HG03045 (cell line): Measurements from ENCODE around the gene BAIAP2L1.

Source experiments
- ATAC-seq: cut with Tn5 transposase; IDR thresholded peaks from one replicate; pipeline ENCODE4 v1.9.1; 2021; ENCODE audit warnings: mild to moderate bottlenecking, moderate library complexity; ENCODE audit not compliant: unreplicated experiment

BAIAP2L1 gene

DNA sequence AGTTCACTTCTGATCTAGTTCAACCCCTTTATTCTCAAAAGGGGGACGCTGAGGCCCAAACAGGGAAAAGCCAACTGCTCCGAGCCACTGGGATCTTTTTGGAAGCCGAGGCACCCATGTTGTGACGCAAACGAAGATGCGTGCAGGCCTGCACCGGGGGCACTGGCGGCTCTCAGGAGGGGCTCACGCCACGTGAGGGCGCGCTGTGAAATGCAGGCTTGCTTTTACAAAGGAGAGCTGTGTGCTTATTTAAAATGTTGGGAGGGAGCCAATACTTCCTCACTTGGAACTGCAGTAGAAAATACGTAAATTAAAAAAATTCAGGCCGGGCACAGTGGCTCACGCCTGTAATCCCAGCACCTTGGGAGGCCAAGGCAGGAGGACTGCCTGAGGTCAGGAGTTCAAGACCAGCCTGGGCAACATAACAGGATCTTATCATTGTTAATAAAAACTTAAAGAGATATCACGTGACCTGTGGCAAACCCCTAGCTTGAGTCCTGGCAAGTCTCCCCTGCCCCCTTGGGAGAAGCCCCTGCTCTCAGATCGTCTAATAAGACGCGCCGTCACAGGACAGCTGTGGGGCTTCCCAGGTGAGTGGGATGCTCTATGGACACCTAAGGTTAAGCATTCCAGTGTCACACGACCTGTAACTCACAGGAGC lies 103.1 kb downstream of the BAIAP2L1 start:
- no peak for ATAC-seq

DNA sequence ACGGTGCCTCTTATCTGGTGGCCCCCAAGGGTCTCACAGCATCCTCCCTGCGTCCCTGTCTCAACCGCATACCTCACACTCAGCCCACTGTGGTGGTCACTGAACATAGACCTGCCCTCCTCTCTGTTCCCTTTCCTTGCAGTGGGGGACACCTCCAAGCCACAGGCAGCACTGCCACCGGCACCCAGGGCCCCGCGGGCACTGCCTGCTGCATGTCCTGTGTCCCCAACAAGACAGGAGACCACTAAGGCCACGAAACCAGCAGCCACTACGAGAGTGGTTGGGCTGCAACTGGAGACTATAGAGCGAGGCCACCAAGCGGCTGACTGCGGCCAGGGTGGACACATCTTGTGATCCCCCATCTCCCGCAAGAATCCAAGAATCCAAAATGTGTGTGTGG lies 104.1 kb downstream of the BAIAP2L1 start:
- ATAC-seq, result no peak

DNA sequence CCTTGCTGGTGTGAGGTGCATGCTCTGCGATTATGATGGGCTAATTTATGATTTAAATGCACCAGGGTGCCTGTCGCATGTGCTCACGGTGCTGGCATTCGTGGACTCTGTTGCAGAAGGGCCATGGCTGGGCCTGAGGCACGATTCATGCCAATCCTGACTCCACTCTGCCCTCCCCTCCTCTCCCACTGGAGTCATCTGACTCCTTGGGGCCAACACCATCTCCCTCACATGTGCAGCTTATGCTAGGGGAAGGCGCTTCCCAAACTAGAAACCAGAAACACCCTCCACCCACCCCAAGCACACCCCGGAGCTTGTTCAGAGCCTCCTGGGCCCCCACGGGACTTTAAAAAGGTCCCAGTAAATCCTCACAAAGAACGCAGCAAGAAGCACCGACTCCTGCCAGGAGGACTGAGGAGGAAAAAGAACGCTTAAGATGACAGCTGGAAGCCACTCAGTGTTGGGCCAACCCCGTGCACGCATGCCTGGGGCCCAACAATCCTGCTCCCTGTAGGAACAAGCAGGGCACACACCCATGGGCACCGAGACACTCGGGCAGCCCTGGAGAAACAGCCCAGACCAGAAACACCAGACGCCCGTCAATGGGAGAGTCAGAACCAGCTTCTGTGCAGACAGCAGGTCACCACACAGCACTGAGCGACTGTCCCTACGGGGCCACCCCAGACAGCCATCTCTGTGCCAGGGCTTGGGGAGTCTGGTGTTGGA lies 105.3 kb downstream of the BAIAP2L1 start:
- ATAC-seq, result no peak

DNA sequence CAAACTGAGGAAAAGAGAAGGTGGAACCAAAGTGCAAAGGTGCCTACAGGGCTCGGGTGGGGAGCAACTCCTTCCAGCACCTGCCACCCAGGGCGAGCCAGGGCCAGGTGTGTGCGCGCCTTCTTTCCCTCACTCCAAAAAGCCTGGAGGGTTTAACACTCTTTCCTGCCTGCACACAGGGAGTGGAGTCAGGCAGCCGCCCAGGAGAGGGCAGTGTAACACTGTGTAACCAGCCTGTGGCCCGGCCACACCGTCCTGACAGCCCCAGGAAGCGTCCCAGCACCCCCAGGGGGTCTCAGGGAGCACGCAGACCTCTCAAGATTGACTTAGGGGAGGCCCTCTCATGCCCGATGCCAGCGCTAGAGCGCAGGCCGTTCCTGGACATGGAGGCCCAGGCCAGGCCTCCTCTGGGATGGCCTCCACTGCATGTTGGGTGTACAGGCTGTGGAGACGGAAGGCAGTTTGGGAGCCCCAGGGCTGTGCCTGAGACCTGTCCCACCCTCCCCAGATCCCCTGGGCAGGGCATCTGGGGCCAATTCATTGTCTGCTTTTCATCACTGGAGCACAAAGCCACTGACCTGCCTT lies 106.0 kb downstream of the BAIAP2L1 start:
- no peak for ATAC-seq

DNA sequence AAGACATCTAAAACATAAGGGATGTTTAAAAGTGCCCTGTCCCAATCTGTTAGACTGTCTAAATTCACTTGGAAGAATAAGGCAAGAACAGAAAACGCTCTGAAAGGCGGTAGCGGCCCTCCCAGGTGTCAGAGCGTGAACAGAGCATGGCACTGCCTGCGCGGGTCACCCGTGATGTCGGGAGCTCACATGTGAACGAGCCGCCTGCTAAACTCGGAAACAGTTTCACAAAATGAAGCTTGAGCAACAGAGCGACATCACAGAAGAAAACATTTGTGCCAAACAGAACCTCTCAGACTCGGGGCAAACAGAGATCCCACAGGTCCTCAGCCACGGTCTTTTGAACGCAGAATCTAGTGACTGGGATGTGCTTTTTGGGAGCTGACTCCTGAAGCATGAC lies 106.6 kb downstream of the BAIAP2L1 start:
- ATAC-seq, result no peak

DNA sequence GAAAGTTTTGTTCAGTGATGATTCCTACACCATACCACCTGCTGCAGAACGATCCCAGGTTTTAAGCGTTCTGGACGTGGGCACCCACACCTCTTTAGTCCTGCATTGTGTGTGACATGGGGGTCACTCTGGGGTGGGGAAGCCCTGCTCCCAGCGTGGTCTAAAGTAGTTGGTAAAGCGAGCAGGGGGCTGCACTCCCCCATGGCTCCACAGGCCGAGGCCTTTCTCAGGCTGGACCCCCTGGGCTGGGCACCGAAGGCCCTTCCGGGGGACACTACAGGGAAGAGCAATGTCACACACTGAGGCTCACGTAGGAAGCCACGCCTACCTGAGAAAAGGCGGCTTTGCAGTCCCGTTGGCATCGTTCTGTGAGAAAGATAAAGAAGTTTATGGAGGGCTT lies 107.1 kb downstream of the BAIAP2L1 start:
- no peak for ATAC-seq

DNA sequence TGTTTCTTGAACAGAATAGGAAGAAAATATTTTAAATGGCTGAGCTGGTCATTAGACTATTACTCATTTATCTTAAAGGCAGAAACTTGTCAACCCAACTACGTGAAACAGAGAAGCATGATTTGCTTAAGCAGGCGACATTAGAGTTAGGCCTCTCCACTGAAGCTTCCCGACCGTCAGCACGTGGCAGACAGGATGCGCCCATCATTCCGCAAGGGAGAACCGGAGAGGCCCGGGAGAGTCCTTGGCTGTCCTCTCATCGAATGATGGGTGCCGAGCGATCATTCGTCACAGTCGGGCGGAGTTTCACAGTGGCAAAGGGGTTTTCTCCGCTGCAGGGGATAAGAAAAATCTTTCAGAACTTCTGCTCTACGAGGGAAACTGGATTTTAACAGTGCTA lies 107.6 kb downstream of the BAIAP2L1 start:
- ATAC-seq, result no peak

DNA sequence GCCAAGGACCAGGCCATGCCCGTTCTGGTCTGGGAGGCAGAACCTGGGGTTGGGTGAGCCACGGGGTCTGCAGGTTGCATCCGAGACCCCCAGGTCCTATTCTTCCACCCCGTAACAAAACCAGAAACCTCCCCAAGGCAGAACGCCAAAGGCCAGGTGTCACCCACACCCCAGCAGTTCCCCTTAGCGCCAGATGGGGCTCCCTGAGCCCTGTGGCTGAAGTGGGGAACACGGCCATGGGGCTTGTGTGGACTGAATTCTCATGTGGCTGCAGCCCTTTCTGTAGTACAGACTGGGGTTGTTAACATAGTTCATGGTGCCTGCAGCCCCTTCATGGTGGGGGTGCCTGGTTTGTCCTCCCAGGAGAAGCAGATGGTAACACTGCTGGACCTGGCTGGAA lies 109.2 kb downstream of the BAIAP2L1 start:
- no peak for ATAC-seq

DNA sequence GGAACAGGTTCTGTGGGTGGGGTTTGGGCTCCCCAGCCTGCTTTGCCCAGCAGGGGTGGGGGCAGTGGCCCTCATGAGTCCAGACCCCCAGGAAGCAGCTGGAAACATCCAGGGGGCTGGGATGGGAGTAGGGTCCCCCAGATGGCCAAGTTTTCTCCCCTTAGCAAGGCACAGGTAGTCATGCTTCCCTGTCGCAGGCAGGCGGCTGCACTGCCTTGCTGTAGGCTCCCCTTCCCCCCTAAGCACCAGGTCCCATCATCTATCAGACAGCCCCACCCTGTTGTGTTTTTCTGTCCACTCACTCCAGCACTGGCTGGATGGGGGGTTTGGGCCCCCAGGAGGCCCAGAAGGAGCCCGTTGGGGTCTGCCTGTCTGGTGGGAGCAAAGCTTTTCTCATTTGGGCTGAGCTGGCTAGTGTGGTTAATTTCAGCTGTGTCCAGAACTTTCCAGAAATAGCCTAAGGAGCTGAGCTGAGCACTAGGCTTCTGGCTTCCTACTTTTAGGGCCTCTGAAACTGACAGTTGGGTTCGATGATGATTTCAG lies 111.5 kb downstream of the BAIAP2L1 start:
- ATAC-seq, result no peak

DNA sequence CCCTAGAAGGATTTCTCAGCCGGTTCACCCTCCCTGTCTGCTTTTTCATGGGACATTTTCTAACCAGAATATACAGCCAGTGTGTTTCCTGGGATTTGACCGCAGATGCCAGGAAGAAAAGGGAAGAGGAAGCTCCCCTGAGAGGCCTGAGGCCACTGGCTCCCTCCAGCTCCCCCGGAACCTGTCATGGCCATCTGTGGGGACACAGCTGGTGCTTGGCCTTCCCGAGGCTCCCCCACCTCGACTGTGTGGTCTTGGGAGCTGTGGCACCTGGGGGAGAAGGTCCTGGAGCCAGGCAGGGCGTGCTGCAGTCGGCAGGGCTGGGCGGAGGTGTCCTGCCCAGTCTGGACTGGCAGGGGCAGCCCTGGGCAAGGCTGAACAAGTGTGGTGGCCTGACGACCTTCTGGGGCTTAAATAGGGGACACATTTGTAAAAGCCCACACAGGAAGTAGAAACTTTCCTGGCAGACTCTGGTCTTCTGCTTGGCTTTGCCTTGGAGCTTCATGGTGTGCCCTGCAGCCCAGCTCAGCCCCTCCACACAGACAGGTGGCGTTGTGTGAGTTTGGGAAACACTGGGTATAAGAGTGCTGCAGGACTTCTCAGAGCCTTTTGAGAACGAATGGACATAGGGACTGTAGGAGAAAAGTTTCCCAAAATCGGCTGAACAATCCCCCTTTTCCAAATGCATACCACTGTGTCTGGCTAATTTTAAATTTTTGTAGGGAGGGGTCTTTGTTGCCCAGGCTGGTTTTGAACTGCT lies 112.6 kb downstream of the BAIAP2L1 start:
- no peak for ATAC-seq

DNA sequence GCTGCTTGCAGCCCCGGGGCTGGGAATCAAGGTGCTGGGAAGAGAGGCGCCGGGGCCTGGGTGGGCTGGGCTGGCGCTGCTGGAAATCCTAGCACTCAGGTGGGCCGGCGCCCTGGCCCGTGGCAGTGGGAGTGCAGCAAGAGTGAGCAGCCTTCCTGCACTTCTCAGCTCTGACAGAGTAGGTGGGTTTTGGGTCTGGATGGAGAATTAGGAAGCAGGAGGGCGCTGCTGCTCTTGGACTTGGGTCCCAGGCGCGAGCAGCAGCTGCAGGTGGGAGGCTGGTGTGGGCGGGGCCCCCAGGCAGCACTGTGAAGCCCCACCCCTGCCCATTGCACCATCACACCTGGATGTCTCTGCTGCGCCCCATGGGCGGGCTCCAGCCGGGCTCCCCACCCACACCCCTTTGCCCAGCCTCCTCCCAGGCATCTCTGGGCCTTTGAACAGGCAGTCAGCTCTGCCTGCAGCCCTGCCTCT lies 113.4 kb downstream of the BAIAP2L1 start:
- no peak for ATAC-seq

DNA sequence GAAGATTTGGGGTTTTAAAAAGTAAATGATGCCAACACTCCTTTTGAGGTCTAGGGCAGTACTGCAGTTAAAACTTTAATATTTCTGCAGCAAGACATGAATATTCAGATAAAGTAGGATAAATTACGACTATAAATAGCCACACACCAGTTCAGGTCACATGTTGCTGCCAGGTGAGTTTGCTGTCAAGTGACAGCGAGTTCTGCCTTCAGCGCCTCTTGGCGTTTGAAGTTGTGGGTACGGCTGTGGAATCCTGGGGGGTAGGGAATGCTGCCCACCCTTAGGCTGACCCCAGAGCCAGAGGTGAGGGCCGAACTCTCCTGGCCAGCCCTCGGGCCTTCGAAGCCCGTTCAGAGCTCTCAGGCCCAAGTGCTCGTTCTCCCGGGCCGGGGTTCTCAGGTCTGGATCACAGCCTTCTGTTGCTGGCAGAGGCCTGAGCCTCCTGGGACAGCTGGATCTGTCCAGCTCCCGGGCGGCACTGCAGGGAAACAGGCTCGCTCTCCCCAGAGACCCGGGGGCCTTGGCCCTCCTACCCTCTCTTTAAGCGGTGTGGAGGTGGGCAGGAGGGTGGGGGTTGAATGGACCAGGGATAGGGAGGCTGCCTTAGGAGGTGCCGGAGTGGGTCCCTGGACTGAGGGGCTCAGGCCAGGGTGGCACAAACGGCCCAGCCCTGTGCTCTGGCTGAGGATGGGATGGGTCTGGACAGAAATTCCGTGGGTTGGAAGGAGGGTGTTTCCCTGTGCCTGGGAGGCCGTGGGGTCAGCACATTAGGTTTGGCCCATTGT lies 114.0 kb downstream of the BAIAP2L1 start:
- no peak for ATAC-seq

DNA sequence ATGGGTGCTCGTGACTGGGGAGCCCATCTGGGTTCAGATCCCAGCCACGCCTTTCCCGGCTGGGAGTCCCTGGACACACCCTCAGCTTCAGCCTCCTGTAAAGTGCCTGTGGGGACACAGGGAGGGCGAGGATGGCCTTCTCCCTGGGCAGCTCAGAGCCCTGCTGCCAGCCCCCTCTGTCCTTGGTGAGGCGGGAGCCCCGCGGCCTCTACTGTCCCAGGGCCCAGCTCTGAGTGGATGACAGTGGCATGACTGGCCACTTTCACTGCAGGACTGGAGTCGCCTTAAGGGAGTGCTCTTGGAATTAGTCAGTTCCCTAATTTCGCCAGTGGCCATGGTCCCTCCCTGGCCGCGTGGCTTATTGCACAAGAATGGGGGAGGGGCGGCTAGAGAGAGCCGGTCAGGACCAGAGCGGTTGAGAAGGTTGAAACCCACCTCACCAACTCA lies 114.8 kb downstream of the BAIAP2L1 start:
- ATAC-seq, result no peak

DNA sequence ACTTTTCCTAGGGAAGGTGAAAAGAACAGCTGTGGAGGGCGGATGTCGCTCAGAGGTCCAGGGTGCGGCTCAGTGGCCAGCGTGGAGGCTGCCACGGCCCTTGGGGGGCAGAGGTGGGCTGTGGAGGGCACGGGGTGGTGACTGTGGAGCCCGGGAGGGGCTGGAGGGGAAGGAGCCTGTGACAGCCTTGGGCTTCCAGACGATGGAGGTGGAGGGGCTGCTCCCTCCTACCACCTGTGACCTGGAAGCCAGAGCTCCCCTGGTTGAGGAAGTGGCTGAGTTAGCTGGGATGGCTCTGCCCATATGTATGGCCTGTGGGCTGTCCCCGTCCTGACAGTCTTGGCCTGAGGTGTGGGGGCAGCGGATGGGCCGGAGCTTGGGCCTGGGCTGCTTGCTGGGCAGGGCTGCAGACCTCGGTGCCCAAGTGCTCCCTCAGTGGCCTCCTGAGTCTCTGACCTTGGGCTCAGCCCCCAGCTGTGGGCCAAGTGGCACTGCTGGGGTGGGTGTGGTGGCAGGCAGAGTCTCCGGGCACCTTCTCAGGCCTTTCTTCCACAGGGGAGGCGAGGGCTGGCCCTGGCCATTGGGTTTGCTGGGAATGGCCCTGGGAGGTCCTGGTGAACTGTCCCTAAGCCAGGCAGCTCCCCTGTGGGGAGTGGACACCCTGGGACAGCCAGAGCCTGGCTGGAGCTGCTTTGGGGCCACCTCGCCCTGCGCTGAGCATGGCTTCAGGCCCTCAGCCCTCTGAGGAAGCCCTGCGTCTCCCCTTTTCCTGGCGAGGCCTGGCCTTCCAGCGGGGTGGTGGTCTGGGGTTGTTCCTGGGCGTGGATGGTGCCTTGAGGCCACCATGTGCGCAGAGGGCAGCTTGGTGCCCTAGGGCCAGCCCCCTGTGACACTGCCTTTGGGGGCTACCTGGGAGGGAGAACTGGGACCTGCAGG lies 115.5 kb downstream of the BAIAP2L1 start:
- ATAC-seq, result no peak

DNA sequence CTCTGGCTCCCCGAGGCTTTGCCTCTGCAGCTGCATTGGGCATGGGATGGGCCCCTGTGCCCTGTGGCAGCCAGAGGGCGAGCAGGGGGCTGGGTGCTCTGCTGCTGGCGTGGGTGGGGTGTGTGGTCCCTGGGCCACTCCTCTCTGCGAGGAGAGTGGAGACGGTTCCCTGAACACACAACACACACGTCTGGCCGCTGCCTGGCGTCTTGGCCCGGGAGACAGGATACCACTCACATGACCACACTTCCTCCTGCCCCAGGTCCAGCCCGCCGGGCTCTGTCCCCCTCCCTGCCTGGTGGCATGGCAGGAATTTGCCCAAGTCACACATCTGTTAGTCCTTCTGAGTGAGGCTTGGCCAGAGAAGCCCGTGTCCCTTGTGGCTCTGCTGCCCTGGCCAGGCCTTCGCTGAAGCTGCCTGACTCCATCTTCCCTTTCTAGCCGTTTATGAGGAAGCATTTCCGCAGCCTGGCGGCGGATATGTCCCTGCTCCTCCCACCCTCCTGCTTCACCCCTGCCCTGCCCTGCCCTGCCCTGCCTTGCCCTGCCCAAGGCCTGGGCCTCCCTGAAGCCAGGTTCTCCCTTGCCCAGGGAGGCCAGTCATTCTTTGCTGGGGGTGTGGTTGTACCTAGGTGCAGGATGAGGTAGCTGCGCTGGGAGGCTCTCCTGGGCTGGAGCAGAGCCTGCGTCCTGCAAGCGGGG lies 116.4 kb downstream of the BAIAP2L1 start:
- ATAC-seq, result no peak

DNA sequence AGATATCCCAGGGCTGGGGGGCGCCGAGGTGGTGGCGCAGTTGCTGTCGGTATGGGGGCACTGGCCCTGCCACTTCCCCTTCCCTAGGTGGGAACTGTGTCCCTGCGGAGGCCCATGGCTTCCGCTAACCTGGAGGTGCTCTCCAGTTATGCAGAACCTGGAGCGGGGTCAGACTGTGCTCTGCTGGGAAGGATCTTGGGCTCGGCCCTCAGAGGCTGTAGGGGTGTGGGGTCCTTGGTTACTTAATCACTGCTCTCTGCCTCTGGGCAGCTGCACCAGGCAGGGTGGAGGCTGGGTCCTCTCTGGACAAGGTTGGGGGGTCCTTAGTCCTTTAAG lies 117.0 kb downstream of the BAIAP2L1 start:
- no peak for ATAC-seq

DNA sequence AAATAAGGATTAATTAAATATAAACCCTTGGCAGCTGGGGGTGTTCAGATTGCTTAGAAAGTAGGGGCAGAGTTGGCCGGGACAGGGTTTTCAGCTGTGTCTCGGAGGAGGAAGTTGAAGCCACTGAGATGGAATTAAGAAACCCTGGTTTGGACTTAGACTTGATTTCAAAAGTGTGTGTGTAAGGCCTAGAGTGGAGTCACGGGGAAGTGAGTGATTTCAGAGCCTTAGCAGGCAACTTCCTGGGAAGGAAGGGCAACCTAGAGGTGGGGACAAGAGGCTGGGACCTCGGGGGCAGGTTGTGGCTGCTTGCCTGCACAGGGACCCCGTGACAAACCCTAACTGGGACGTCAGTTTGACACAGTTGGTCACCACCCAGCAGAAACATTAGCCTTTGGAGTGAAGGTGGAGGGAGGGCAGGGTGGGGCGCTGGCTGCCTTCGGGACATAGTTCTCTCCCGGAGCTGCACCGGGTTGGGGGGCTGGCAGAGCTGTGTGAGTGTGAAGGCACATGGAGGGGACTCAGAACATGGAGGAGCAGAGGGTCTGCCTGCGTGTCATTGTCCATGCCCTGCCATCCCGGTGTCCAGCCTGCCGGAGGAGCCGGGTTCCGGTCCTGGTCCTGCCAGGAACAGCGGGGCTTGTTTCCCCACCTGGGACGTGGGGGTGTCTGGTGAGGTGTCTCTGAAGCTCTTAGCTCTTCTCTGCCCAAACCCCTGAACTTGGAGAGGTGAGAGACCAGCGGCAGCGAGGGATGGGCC lies 117.6 kb downstream of the BAIAP2L1 start:
- no peak for ATAC-seq

DNA sequence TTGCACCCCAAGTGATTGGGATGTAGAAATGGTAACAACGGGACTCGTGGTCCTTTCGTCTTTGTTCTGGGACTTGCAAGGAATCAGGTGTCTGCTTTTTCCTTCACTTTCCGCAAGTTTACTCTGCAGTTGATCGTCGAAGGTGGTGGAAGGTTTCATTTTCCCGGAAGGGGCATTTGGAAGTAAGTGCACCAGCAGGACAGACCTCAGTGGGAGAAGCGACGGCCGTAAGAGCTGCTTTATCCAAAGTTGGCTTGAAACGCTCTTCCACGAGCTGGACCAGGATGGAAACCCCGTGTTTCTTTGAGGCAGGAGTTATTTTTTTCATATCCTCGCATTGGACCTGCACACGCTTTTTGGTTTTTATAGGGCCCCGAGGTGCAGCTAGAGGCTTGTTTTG lies 118.2 kb downstream of the BAIAP2L1 start:
- ATAC-seq, result no peak
